Caco-2 (cell line): ENCODE measurements around the gene CD40LG. TPM values are rescaled to one million over a fixed set of nuclear protein-coding genes. Genes with fewer than 3 reads are reported as not detected.

Experiments used
- BruUV-seq: library from RNA; stranded (reverse); fragments of 400-500 nt; replicated peaks from 2 replicates; lab custom pipeline; 2021; lab: Mats Ljungman, UMichigan
- CTCF ChIA-PET: fragments of 300-600 bp; sonication (Branson Sonifier 250); formaldehyde crosslinking; loops from one replicate; lab custom pipeline; 2022; ENCODE audit warnings: antibody characterized with exemption; lab: Charles Lee
- POLR2A ChIA-PET: fragments of 300-600 bp; sonication (Branson Sonifier 250); formaldehyde crosslinking; loops from one replicate; lab custom pipeline; 2022; ENCODE audit warnings: antibody characterized with exemption; lab: Charles Lee
- DNase-seq, 2 experiments: peaks; one replicate each; pipeline versions ENCODE4 v3.0.0 to v3.0.0-alpha.2; 2020 to 2022
- H3K27me3 ChIP-seq: replicated peaks from 2 replicates; pipeline ENCODE4 v1.6.0; 2011; ENCODE audit warnings: low read length; ENCODE audit not compliant: control insufficient read depth, insufficient read depth
- H3K36me3 ChIP-seq: 2 replicates; pipeline ENCODE4 v1.5.1; 2011; ENCODE audit warnings: low read length; ENCODE audit not compliant: control insufficient read depth, insufficient read depth
- H3K4me1 ChIP-seq: fragments of 250-450 bp; sonication (Bioruptor Pico); 2 replicates; pipeline ENCODE4 v1.5.1; 2020; ENCODE audit warnings: mild to moderate bottlenecking
- H3K4me3 ChIP-seq: 2 replicates; pipeline ENCODE4 v1.5.1; 2011; ENCODE audit warnings: low read depth, mild to moderate bottlenecking, control low read depth, low read length
- H3K9me3 ChIP-seq: fragments of 250-450 bp; sonication (Bioruptor Pico); 2 replicates; pipeline ENCODE4 v1.5.1; 2020; ENCODE audit warnings: mild to moderate bottlenecking, moderate library complexity
- H3K27ac Mint-ChIP-seq: one replicate; pipeline ENCODE4 v1.8.0; 2022; ENCODE audit warnings: mixed read lengths; ENCODE audit not compliant: unreplicated experiment
- H3K27me3 Mint-ChIP-seq: one replicate; pipeline ENCODE4 v1.8.0; 2022; ENCODE audit warnings: mixed read lengths; ENCODE audit not compliant: insufficient read depth, unreplicated experiment
- H3K36me3 Mint-ChIP-seq: one replicate; pipeline ENCODE4 v1.8.0; 2022; ENCODE audit warnings: mild to moderate bottlenecking, mixed read lengths; ENCODE audit not compliant: insufficient read depth, unreplicated experiment
- H3K4me1 Mint-ChIP-seq: one replicate; pipeline ENCODE4 v1.8.0; 2022; ENCODE audit warnings: low read depth, mixed read lengths; ENCODE audit not compliant: unreplicated experiment
- H3K4me3 Mint-ChIP-seq: one replicate; pipeline ENCODE4 v1.8.0; 2022; ENCODE audit warnings: mild to moderate bottlenecking, moderate library complexity, mixed read lengths; ENCODE audit not compliant: unreplicated experiment
- H3K9me3 Mint-ChIP-seq: one replicate; pipeline ENCODE4 v1.8.0; 2022; ENCODE audit warnings: mixed read lengths; ENCODE audit not compliant: unreplicated experiment
- intact Hi-C: fragments of 100-400 bp; cut with micrococcal nuclease; formaldehyde crosslinking; loops from one replicate; pipeline ENCODE4 v1.10.0; 2022; ENCODE audit not compliant: unreplicated experiment
- total RNA-seq: library from RNA; stranded (reverse); gene quantifications from 2 replicates; pipeline ENCODE4 v1.2.3, GENCODE V29; 2022
- TF ChIP-seq, protein P1 (sequence below), 2 experiments: fragments of 200-600 bp in 1 of 2; IDR thresholded peaks; 1 replicate in 1 of 2; 2 replicates in 1 of 2; pipeline versions ENCODE4 v1.5.1 to v1.8.0; 2011 to 2022; ENCODE audit warnings: antibody characterized with exemption in 1 of 2, control low read depth in 1 of 2, inconsistent platforms in 1 of 2, low read depth in 1 of 2, low read length in 1 of 2, mild to moderate bottlenecking in 1 of 2, moderate library complexity in 1 of 2; ENCODE audit not compliant: insufficient read depth in 1 of 2, severe bottlenecking in 1 of 2, unreplicated experiment in 1 of 2

CD40LG gene
- total RNA-seq, 1 experiment from 2014 or later = not detected

DNA sequence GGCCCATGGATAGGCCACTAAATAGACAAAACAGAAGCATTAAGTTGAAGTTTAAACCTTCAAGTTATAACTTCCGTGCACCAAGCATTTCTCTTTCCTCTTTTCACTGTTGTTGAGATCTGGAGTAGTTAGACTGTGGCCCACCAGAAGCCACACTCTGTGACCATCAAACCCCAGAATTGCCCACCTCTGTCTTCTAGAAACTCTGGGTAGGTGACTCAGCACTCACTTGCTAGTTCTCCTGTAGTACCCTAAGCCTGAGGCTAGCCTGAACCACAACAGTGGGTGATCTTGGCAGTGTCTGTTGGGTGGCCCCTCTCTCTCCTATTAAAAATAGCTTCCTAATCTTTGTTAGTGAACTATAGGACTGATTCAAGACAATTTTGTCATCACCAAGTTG, 24.6 kb upstream of the CD40LG start:
- Histone ChIP-seq H3K36me3 (no peaks in the 10 kb centered on the region), H3K4me1 (no peaks in the 10 kb centered on the region), H3K9me3 (no peaks in the 10 kb centered on the region), H3K4me3 (no peak overlapping the region), H3K27me3 (no peaks in the 10 kb centered on the region)
- TF ChIP-seq, protein P1, sequence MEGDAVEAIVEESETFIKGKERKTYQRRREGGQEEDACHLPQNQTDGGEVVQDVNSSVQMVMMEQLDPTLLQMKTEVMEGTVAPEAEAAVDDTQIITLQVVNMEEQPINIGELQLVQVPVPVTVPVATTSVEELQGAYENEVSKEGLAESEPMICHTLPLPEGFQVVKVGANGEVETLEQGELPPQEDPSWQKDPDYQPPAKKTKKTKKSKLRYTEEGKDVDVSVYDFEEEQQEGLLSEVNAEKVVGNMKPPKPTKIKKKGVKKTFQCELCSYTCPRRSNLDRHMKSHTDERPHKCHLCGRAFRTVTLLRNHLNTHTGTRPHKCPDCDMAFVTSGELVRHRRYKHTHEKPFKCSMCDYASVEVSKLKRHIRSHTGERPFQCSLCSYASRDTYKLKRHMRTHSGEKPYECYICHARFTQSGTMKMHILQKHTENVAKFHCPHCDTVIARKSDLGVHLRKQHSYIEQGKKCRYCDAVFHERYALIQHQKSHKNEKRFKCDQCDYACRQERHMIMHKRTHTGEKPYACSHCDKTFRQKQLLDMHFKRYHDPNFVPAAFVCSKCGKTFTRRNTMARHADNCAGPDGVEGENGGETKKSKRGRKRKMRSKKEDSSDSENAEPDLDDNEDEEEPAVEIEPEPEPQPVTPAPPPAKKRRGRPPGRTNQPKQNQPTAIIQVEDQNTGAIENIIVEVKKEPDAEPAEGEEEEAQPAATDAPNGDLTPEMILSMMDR (IDR thresholded peaks at IDR 0.05; ENCODE audit: insufficient read depth in 1 of 2, low read depth in 1 of 2, low read length in 1 of 2, severe bottlenecking in 1 of 2, unreplicated experiment in 1 of 2) = no peak
- BruUV-seq = no TSS peak
- ChIA-PET POLR2A (no interaction called here), CTCF (no interaction called here)
- Mint-ChIP-seq H3K36me3 (no peaks in the 10 kb centered on the region), H3K27me3 (peaks cover 7% of the 10 kb centered on the region), H3K4me1 (no peaks in the 10 kb centered on the region), H3K27ac (no peak overlapping the region), H3K4me3 (no peak overlapping the region), H3K9me3 (no peaks in the 10 kb centered on the region)
- intact Hi-C loops = no loop called here
- no peak for DNase-seq

DNA sequence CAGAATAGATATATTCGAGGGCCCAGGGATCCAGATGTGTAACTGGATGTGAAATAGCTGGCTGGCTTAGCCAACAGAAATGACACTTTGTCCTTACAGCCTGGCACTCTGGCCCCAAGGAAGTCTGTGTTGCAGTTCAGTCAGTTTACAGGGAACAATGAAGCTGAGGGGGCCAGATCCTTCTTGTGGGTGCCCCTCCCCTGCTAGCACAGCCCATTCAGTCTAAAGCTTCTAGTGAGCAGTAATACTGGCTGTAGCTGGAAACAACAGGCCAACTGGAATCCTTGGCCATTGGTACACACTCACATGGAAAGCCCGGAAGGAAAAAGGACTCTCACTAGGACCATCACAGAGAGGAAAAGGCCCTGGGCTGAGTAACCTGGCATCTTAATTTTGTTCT, 22.7 kb upstream of the CD40LG start:
- POLR2A ChIA-PET = no interaction called here
- no peaks in the 10 kb centered on the region for H3K36me3 ChIP-seq
- no TSS peak for BruUV-seq
- H3K4me3 Mint-ChIP-seq = no peak overlapping the region
- H3K4me3 ChIP-seq = no peak overlapping the region
- H3K27ac Mint-ChIP-seq = no peak overlapping the region
- intact Hi-C loops = no loop called here
- DNase-seq = no peak
- no peaks in the 10 kb centered on the region for H3K4me1 Mint-ChIP-seq
- peaks cover 7% of the 10 kb centered on the region for H3K27me3 Mint-ChIP-seq
- no peaks in the 10 kb centered on the region for H3K27me3 ChIP-seq
- no peaks in the 10 kb centered on the region for H3K9me3 Mint-ChIP-seq
- CTCF ChIA-PET = interaction anchor here (0.6 kb wide), 1 partner anchor 583 kb away, joined by 3 read pairs; no protein-coding TSS in a partner anchor
- TF ChIP-seq, protein P1 (IDR thresholded peaks at IDR 0.05; ENCODE audit: insufficient read depth in 1 of 2, low read depth in 1 of 2, low read length in 1 of 2, severe bottlenecking in 1 of 2, unreplicated experiment in 1 of 2) = no peak
- H3K36me3 Mint-ChIP-seq = no peaks in the 10 kb centered on the region
- no peaks in the 10 kb centered on the region for H3K9me3 ChIP-seq
- H3K4me1 ChIP-seq = no peaks in the 10 kb centered on the region

DNA sequence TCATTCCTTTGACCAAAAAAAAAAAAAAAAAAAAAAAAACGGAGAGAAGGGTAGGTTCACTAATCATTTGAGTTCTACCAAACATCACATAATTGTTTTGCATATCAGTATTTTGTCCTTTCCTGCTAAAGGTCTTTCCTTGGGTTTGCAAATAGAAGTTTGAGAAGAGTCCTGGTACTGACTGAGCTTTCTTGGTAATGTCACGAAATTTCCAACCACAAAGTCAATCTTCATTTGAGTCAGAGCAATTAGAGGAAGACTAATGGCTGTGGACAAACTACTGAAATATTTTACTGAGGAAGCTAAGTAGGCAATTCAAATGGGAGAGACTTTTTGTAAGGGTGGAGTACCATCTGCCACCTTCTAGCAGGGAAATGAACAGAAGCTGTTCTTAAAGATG, 21.7 kb upstream of the CD40LG start:
- no peaks in the 10 kb centered on the region for H3K36me3 Mint-ChIP-seq
- H3K27me3 Mint-ChIP-seq = peaks cover 7% of the 10 kb centered on the region
- intact Hi-C loops = no loop called here

More for the DNA sequence above, 21.7 kb upstream of the CD40LG start:
- H3K27me3 ChIP-seq = no peaks in the 10 kb centered on the region
- H3K4me1 ChIP-seq = no peaks in the 10 kb centered on the region
- ChIA-PET POLR2A (no interaction called here), CTCF (interaction anchor here (0.7 kb wide), 1 partner anchor 23 kb away, joined by 9 read pairs; no protein-coding TSS in a partner anchor)
- no peaks in the 10 kb centered on the region for H3K36me3 ChIP-seq
- DNase-seq = no peak
- Mint-ChIP-seq H3K27ac (no peak overlapping the region), H3K9me3 (no peaks in the 10 kb centered on the region), H3K4me3 (no peak overlapping the region), H3K4me1 (no peaks in the 10 kb centered on the region)
- BruUV-seq = no TSS peak
- H3K4me3 ChIP-seq = no peak overlapping the region
- TF ChIP-seq, protein P1 (IDR thresholded peaks at IDR 0.05; ENCODE audit: insufficient read depth in 1 of 2, low read depth in 1 of 2, low read length in 1 of 2, severe bottlenecking in 1 of 2, unreplicated experiment in 1 of 2) = no peak
- H3K9me3 ChIP-seq = no peaks in the 10 kb centered on the region
